GM18868 (cell line): Measurements from ENCODE around the gene CYB5A.
"Not testable (repeated sequence)": the region's sequence is repeated elsewhere in the genome, so short reads cannot be mapped to it uniquely, and the experiment has no call there.

ENCODE experiments used
- ATAC-seq: cut with Tn5 transposase; IDR thresholded peaks from one replicate; pipeline ENCODE4 v1.9.1; 2021; ENCODE audit warnings: mild to moderate bottlenecking, moderate library complexity; ENCODE audit not compliant: unreplicated experiment

The CYB5A gene

DNA sequence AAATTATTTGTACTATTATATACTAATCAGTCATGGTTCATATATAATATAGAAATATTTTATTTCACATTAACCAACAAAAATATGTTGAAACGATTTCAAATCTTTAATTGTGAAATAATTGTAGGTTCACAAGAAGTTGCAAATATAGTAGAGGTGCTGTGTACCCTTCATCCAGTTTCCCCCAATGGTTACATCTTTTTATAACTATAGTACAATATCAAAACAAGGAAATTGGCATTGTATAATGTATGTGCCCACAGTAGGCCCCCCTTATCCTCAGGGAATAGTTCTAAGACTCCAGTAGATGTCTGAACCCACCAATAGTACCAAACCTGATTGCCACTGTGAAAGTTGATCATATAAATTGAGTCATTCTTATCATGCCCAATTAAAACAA lies 7.4 kb upstream of the CYB5A start:
- ATAC-seq: no peak

DNA sequence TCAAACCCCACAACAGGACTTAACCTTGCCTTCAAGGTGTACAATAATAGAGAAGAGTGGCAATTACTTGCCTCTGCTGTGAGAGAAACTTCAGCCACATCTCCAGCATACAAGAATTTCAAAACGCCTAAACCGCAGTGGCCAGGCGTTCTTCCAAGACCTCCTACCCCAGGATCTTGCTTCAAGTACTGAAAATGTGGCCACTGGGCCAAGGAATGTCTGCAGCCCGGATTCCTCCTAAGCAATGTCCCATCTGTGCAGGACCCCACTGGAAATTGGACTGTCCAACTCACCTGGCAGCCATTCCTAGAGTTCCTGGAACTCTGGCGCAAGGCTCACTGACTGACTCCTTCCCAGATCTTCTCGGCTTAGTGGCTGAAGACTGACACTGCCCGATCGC lies 2.8 kb upstream of the CYB5A start:
- no peak for ATAC-seq

DNA sequence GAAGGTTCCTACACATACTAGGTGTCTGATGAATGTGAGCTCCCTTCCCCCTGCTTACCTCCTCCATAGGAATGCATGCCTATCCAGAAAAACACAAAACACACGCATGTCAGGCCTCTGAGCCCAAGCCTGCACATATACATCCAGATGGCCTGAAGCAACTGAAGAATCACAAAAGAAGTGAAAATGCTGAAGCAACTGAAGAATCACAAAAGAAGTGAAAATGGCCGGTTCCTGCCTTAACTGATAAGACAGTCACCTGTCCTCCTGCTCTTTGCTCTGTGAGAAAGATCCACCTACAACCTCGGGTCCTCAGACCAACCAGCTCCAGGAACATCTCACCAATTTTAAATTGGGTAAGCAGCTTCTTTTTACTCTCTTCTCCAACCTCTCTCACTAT lies 1.2 kb upstream of the CYB5A start:
- not testable (repeated sequence) for ATAC-seq

DNA sequence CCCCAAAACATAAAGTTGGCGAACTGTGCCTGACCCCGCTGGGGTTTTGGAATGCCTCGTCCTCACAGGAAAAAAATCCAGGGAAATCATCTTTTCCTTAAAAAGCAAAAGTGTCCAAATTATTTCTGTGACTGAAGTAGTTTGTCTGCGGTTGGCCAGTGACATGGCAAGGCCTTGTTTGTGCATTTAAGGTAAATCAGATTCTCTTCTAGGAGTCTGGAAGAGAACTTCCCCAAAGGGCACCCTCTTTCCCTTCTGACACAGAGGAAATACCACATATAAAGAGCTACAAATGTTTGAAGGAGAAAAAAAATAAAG lies 737 bp upstream of the CYB5A start:
- no peak for ATAC-seq

DNA sequence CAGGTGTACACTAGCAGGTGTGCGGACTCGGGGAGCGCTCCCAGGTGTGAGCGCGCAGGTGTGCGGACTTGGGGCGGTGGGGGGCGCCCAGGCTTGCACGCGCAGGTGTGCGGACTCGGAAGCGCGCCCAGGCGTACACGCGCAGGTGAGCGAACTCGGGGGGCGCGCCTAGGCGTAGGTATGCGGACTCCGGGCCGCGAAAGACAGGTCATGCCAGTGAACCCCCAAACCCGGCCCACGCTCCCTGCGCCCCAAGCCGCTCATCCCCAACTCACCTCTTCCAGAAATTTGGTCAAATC lies 342 bp downstream of the CYB5A start:
- no peak for ATAC-seq

DNA sequence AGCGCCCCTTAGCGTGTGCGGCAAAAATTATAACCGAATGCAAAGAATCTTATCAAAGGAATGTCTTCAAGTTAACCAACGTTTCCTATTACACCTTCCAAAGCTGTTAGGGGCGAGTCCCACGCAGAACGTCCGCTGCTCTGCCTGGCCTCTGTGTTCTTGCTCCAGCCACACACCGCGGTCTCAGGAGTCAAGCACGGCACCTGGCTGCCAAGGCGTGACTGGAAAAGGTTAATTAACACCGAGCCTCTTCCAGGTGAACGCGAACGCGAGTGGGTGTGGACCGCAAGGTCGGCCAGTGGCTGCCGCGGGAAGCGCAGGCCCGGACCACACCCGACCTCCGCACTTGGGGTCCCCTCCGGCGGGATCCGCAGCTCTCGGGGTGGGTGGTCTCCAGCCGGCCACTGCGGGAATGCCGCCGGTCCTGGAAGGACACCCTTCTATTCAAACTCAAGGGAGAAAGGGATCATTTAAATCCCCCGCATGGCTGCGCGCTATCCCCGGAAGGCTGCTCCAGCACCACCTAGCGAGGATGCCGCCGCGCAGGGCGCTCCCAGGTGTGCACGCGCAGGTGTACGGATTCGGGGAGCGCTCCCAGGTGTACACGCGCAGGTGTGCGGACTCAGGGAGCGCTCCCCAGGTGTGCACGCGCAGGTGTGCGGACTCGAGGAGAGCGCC lies 830 bp downstream of the CYB5A start:
- ATAC-seq: no peak

DNA sequence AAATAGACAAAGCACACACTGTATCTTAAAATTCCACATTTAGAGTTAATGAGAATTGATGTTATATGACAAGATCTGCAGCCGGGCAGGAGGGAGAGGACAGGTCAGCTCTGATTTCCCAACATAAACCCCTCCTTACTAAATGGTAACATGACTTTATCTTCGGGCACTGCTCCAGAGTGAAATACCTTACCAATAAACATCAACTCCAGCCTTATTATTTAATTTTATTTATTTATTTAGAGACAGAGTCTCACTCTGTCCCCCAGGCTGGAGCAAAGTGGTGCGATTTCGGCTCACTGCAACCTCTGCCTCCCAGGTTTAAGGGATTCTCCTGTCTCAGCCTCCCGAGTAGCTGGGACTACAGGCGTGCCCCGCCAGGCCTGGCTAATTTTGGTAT lies 1.7 kb downstream of the CYB5A start:
- ATAC-seq: no peak

DNA sequence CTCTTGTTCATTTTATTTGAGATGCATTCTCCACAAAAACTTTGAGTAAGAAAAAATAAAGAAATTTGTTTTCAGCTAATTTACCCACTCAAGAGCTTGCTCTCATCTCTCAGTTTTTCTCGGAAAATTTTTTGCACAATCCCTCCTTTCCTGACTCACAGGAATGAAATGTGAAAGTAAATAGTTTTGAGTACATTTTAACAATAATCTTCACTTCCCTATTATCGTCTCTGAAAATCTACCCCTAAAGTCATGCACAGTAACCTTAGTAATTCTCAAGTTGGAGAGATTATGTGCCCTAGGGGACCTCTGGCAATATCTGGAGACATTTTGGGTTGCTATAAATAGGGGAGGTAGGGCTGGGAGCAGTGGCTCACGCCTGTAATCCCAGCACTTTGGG lies 2.6 kb downstream of the CYB5A start:
- ATAC-seq: no peak

DNA sequence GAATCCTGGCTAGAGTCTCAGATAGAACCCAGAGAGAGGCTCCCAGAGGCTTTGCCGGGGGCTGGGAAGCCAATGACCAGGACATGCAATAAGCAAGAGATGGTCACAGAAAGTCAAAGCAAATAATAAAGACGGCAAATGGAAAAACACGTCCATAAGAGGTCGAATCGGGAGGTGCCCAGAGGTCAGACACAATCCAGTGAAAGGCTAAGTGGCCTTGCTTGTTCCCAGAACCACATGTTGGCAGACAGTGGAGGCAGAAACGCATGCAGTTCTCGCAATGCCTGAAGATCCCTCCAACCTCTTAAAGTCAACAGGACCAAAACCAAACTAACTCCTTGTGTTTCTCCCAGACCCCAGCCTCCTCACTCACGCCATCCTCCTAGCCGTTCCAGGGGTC lies 3.0 kb downstream of the CYB5A start:
- no peak for ATAC-seq

DNA sequence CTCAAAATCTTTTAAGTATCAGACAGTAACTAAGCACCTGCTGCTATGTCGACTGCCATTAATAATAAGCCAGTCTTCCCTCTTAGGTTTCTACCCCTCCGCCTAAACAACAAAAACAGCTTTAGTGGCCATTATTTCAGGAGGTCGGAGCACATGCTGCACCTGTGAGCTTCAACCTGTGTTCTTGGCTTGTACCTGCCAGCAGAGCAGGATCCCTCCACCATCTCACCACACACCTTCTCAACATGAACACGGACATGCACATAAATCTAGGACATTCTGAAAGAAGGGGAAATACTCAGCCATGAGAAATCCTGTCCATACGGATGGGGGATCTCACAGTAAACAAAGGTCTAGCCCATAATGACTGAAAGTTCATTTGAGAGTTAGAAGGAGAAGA lies 3.7 kb downstream of the CYB5A start:
- ATAC-seq: no peak

DNA sequence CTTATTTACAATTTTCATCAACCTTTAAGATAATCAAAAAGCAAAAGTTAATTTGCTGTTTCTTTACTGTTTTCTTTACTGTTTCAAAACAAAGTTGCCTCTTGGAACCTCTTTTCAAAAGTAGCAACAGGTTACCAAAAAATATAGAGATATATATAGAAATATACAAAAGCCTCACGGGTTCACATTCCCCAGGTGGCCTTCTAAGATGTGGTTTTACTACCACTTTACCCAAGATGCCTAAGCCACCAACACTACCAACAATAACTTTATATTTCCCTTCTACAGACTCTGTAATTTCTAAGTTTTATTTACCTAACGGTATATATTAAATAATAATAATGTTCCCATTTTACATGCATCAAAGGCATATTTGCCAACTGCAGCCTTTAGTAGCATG lies 4.9 kb downstream of the CYB5A start:
- no peak for ATAC-seq

DNA sequence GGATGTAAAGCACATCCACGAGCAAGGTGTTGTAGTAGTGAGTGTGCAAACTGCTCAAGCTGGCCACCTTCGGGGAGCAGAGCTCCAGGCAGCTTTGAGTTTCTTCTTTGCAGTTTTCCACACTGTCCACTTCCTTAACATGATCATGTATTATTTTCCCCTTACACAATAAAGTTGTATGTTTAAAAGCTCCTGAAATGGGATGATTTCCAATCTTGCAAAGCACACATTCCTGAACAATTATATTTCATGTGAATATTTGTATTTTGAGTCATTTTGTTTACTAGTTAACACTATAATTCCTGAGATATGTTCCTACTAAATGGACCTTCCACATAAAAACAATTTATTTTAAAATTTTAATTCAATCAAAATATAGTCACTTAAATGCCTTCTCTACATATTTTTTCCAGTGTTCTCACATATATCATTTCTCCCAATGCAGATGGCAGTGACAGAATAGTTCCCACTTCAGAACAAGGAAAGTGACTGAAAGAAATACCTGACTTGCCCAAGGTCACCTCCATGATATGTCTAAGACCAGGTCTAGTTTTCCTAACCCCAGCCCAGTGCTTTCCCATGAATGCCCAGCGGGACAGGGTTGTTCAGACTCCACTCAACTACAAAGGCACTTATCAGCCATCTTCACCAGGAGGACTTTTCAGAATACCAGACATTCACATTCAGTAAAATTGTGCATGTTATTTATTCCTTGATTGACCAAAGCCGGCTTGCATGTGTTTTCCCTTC lies 5.5 kb downstream of the CYB5A start:
- no peak for ATAC-seq

DNA sequence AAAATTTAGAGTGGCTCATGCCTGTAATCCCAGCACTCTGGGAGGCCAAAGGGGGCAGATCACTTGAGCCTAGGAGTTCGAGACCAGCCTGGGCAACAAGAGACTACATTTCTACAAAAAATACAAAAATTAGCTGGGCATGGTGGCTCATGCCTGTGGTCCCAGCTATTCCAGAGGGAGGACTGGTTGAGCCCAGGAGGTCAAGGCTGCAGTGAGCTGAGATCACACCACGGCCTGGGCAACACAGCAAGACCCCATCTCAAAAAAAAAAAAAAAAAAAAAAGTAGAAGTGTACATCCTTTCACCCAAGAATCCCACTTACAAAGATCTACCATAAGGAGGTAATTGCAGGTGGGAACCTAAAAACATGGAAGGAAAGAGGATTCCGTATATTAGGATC lies 6.2 kb downstream of the CYB5A start:
- not testable (repeated sequence) for ATAC-seq

DNA sequence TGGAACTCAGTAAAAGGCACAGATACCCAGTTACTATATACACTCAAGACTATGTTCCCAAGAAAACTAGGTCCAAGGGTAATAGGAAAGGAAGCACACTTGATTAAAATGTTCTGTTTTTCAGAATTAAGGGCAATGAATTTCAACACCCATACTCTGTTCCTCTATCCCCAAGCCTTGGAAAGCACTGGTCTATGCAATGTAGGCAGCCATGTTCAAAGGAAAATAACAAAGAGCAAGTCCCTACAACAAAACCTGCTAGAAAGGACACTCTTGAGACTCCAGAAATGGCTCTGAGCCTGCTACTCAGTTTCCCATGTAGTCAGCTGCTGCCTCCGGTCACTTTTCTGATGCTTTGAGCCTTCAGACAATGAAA lies 6.8 kb downstream of the CYB5A start:
- no peak for ATAC-seq

DNA sequence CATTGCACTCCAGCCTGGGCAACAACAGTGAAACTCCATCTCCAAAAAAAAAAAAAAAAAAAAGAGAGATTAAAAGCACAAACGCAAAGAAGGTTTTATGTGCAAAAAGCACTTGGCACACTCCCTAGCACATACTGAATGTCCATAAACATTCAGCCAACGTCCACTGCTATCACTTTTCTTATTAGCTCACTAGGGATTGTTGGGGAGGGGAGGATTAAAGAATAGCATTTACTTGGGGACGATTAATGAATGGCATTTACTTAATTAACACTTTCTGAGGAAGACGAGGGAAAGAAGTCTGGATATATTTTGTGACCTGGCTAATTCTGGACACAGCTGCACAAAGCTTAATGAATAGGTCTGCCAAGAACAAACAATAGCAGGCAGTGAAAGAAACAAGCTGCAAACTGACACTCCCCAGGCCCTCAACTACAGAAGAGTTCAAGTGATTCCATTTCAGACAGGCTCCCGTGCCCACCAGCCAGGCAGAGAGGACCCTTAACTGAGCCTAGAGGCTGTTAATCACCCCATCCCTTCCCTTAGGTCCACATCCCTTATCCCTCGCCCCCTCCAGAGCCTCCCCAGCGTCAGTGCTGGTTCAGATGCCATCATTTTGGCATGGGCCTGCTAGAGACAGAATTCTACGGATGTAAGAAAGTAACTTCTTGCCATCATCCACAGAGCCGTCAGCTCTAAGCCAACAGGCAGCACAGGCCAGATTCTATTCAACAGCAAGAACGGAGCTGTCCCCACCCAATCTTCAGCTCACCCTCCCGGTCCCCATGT lies 7.4 kb downstream of the CYB5A start:
- ATAC-seq: no peak

DNA sequence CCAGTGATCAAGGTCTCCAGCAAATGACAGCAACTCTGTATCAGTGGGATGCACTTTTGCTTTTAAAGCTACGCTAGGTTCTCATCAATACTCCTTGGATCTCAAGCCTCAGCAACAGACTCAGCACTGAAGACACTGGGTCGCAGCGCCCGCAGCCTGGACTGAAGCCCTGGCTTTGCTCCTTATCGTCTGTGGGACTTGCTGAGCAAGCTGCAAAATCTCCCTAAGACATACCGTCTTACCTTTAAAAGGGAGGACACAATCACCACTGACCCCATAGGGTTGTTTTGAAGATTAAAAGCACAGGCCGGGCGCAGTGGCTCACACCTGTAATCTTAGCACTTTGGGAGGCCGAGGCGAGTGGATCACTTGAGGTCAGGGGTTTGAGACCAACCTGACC lies 8.1 kb downstream of the CYB5A start:
- ATAC-seq: no peak

DNA sequence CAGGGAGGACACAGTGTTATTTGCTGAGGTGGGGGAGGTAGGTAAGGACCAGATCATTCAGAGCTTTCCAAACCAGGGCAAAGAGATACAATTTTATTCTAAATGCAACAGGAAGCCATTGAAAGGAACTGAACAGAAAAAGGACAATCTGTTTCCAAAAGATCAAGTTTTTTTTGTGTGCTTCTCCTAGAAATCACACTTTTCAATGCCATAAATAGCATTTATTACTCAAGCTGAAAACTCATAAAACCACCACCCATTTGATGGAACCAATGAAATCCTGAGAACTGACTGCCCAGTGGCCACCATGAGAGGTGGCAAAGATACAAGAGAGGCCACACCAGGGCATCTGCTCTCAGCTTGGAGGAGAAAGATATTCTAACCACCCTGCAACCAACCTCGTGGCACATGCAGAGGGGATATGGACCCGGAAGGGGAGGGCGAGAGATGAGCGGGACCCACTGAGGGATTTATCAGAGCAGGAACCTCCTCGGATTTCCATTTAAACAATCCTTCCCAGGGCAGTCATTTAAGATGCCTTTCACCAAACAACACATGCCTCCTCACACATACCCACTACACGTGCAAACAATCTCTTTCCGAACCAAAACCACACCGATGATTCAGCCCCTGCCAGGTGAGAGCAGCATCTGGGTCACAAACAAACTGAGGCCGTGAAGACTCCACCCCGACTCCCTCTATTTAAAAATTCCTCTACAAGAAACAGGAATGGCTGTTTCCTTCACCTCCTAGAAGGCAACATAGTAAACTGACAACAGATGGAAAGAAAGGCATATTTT lies 8.8 kb downstream of the CYB5A start:
- ATAC-seq: no peak

DNA sequence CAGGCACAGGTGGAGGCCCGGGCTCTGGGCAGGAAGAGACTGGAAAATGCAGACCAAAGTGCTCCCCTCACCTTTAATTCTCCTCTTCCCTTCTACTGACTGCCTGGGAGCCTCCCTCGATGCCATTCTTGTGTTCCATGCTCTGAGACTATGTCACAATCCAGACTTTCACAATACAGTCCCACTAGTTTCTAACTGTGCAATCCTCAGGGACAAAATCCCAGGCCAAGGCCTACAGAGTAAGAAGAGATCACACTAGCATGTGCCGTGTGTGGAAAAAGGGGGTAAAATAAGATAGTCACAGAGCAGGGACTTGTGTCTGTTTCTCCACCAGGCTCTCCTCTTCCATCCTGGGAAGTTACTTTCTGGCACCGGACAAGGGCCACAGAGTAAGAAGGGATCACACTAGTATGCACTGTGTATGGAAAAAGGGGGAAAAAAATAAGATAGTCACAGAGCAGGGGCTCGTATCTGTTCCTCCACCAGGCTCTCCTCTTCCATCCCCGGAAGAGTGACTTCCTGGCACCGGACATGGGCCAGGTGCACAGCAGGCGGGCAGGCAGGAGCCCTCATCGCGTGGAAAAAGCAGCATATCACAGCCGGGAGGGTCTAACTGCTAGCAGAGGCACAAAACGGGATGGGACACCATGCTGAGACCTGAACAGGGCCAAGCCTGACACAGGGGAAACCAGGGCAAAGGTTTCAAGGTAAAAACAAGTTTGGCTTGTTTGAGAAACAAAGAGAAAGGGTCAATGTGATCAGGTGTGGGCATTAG lies 9.6 kb downstream of the CYB5A start:
- no peak for ATAC-seq

DNA sequence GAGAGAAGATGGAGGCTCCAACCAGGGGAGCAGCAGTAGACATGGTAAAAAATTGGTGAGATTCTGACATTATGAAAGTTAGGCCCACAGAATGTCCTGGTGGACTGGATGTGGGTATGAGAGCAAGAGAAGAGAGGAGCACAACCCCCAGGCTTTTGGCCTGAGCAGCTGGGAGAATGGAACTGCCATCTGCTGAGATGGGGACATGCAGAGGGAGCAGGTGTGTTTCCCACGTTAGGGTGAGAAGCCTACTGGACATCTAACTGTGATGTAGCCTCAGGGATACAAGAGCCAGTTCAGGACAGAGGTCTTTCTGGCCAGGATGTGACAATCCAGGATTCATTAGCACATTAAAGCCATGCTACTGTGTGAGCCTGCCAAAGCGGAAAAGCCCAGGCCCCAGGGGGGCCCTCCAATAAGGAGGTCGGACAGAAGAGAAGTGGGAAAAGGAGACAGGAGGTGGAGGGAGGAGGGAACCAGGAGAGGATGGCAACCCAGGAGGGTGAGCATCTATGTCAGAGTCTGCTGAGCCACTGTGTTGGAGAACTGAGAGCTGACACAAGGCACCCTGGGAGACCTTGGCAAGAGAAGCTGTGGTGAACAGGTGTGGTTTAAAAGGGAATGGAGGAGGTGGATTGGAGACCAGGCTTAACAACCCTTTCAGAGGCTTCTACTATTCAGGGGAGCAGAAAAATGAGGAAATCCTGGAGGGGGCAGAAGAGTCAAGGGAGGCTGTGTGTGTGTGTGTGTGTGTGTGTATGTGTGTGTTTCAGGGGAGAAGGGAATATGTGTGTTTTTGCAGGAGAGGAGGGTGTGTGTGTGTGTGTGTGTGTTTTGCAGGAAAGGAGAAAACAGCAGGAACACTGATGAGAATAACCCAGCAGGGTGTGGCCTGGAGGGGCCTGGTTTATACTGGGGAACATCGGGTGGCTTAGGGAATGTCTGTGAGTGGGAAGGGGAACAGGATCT lies 10.5 kb downstream of the CYB5A start:
- ATAC-seq: no peak

DNA sequence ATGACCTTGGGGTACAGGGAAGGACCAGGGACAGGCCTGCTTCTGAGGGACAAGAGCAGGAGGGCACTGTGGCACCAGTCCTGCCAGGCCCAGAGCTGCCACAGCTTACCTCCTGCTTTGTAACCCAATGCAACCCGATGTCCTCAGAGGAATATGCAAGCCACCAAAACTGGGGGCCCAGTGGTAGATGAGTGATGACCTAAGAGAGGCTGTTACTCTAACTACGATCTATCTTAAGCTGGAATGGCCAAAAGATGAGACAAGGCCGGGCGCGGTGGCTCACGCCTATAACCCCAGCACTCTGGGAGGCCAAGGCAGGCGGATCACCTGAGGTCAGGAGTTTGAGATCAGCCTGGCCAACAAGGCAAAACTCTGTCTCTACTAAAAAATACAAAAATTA lies 12.8 kb downstream of the CYB5A start:
- no peak for ATAC-seq
